SU-DHL-6 (cell line): Measurements from ENCODE around the gene PLIN5.

Source experiments
- EZH2phosphoT487 ChIP-seq: fragments of 200-600 bp; sonication (generic), shearing (Covaris generic); conservative IDR thresholded peaks from 2 replicates; pipeline ENCODE4 v1.6.1; 2018; ENCODE audit warnings: mild to moderate bottlenecking, antibody characterized with exemption, low read length, moderate library complexity, mixed read lengths
- TF ChIP-seq, protein P1 (sequence below): fragments of 200-600 bp; sonication (generic); IDR thresholded peaks from one replicate; pipeline ENCODE4 v1.5.1; 2017; ENCODE audit warnings: antibody characterized with exemption, mild to moderate bottlenecking, low read length, moderate library complexity; ENCODE audit not compliant: insufficient read depth, poor library complexity, severe bottlenecking

DNA sequence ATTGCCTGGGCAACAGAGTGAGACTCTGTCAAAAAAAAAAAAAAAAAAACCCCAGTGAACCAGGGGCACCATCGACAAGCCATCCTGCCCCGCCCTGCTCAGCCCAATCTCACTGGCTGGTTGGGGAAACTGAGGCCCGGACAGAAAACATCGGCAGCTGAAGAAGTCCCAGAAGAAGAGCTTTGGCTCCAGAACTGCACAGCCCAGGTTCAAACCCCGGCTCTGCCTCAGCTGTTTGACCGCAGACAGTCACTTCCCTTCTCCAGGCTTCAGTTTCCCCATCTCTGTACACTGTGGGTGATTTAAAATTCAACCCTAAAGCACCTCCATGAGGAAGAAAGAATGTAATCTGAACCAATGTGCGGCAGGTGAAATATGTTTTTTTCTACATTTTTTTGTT is 33.9 kb upstream of the PLIN5 start:
- TF ChIP-seq, protein P1, sequence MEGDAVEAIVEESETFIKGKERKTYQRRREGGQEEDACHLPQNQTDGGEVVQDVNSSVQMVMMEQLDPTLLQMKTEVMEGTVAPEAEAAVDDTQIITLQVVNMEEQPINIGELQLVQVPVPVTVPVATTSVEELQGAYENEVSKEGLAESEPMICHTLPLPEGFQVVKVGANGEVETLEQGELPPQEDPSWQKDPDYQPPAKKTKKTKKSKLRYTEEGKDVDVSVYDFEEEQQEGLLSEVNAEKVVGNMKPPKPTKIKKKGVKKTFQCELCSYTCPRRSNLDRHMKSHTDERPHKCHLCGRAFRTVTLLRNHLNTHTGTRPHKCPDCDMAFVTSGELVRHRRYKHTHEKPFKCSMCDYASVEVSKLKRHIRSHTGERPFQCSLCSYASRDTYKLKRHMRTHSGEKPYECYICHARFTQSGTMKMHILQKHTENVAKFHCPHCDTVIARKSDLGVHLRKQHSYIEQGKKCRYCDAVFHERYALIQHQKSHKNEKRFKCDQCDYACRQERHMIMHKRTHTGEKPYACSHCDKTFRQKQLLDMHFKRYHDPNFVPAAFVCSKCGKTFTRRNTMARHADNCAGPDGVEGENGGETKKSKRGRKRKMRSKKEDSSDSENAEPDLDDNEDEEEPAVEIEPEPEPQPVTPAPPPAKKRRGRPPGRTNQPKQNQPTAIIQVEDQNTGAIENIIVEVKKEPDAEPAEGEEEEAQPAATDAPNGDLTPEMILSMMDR, result no peak
- no peak for TF ChIP-seq EZH2phosphoT487
